Muscle of leg (tissue), 11 donors: Measurements from ENCODE around the gene EIF4H. TPM values are rescaled to one million over a fixed set of nuclear protein-coding genes. Genes with fewer than 3 reads are reported as not detected.

Source experiments
- DNase-seq: peaks from one replicate; pipeline ENCODE4 v3.0.0; 2013
- H3K27ac ChIP-seq: one replicate; pipeline ENCODE4 v1.5.1; 2013; ENCODE audit warnings: mild to moderate bottlenecking, low read length, control low read depth
- H3K27me3 ChIP-seq: one replicate; pipeline ENCODE4 v1.6.1; 2013; ENCODE audit warnings: low read length; ENCODE audit not compliant: control insufficient read depth, insufficient read depth
- H3K36me3 ChIP-seq: one replicate; pipeline ENCODE4 v1.6.1; 2013; ENCODE audit warnings: low read length; ENCODE audit not compliant: control insufficient read depth, insufficient read depth
- H3K4me1 ChIP-seq: one replicate; pipeline ENCODE4 v1.6.1; 2013; ENCODE audit warnings: low read length; ENCODE audit not compliant: control insufficient read depth, insufficient read depth
- H3K4me3 ChIP-seq: one replicate; pipeline ENCODE4 v1.5.1; 2013; ENCODE audit warnings: low read length, control low read depth
- H3K9me3 ChIP-seq: replicated peaks from 2 replicates; pipeline ENCODE4 v1.6.1; 2013; ENCODE audit warnings: low read depth, low read length; ENCODE audit not compliant: control insufficient read depth
- WGBS: methylation state at CpG from one replicate; pipeline ENCODE4 v1.1.5; 2013; ENCODE audit warnings: missing lambda C conversion rate; ENCODE audit not compliant: insufficient coverage; 5-methylcytosine and 5-hydroxymethylcytosine counted together
- polyA plus RNA-seq, 8 donors: library from polyadenylated mRNA; unstranded; fragments of 120-200 nt; gene quantifications; one replicate each; pipeline versions ENCODE4 v1.2.1 to v1.2.3, GENCODE V29; 2013; ENCODE audit warnings: inconsistent platforms in 1 of 8, low replicate concordance in 1 of 8; ENCODE audit not compliant: insufficient read length in 8 of 8, insufficient read depth in 1 of 8
- total RNA-seq: library from RNA; stranded (reverse); fragments of 120-200 nt; gene quantifications from one replicate; pipeline ENCODE4 v1.2.4, GENCODE V29; 2013

Gene EIF4H
- total and polyA plus RNA-seq, 9 donors: 141 to 248 (median 229) TPM

- WGBS: 100% methylated on average over 1 of the region's 3 CpGs
- peaks cover 16% of the 10 kb centered on the region for H3K4me1 ChIP-seq
- no peak overlapping the region for H3K4me3 ChIP-seq
- no peaks in the 10 kb centered on the region for H3K27me3 ChIP-seq
- H3K27ac ChIP-seq: no peak overlapping the region
- peaks cover 28% of the 10 kb centered on the region for H3K36me3 ChIP-seq
- DNase-seq: no peak
- no peaks in the 10 kb centered on the region for H3K9me3 ChIP-seq
Observed at GRCh38 chr7:74183142-74183541, 9.0 kb downstream of the EIF4H start.

DNA sequence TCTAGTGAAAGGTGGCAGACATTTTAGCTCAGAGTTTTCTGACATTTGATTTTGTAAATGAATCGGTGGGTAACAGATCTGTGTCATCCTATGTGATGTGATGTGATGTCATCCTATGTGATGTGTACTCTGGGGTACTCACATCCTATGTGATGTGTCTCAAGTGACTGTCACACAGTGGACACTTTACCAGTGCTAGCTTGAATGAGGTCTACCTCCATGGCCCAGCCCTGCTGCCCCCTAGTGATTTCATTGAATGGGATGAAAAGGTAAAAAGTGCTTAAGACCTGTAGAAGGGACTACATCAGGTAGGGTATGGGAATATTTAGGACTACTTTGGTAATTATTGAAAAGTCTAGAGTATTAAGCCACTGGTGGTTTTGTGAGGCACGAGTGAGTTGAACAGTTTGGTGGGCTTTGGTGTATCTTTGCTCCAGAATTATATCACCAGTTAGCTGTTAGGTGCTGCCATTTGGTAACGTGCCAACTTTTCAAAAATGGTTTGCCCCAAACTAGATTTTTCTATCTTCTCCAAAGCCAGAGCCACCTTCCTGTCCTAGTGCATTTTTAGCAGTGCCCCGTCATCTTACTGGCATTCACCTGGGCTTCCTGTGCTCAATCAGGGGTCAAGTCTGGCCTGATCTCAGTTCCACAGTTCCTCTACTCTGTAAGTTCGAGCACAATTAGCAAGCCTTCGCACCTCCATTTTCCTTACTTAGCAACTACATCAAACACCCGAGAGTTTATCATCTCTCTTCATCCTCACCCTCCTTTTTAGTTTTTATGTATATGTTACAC, 9.7 kb downstream of the EIF4H start:
- 73% methylated on average over 6 of the region's 7 CpGs for WGBS
- Histone ChIP-seq H3K27me3 (no peaks in the 10 kb centered on the region), H3K36me3 (peaks cover 30% of the 10 kb centered on the region), H3K4me1 (peaks cover 15% of the 10 kb centered on the region), H3K9me3 (no peaks in the 10 kb centered on the region), H3K4me3 (no peak overlapping the region), H3K27ac (no peak overlapping the region)
- no peak for DNase-seq

DNA sequence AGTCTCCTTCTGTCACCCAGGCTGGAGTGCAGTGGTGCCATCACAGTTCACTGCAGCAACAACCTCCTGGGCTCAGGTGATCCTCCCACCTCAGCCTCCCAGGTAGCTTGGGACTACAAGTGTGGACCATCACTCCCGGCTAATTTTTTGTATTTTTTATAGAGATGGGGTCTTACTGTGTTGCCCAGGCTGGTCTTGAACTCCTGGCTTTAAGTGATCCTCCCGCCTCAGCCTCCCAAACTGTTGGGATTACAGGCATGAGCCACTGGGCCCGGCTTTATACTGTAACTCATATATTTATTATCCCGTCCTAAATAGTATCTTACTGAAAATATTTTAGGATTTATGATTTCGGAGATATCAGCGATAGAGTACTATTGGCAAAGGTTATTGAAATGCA, 10.9 kb downstream of the EIF4H start:
- Histone ChIP-seq H3K27me3 (no peaks in the 10 kb centered on the region), H3K36me3 (peaks cover 37% of the 10 kb centered on the region), H3K4me1 (peaks cover 15% of the 10 kb centered on the region), H3K4me3 (no peak overlapping the region), H3K27ac (no peak overlapping the region), H3K9me3 (no peaks in the 10 kb centered on the region)
- DNase-seq: no peak
- WGBS: no CpG with 5 or more reads among the region's 6 CpGs

GRCh38 chr7:74185636-74186035, 11.5 kb downstream of the EIF4H start:
- H3K27me3 ChIP-seq: no peaks in the 10 kb centered on the region
- H3K36me3 ChIP-seq: peaks cover 42% of the 10 kb centered on the region
- DNase-seq: no peak
- no peak overlapping the region for H3K4me3 ChIP-seq
- peak overlapping the region; percentile 17 for H3K27ac ChIP-seq
- H3K9me3 ChIP-seq: no peaks in the 10 kb centered on the region
- H3K4me1 ChIP-seq: peaks cover 13% of the 10 kb centered on the region
- WGBS: 40% methylated on average over 1 of the region's 5 CpGs

DNA sequence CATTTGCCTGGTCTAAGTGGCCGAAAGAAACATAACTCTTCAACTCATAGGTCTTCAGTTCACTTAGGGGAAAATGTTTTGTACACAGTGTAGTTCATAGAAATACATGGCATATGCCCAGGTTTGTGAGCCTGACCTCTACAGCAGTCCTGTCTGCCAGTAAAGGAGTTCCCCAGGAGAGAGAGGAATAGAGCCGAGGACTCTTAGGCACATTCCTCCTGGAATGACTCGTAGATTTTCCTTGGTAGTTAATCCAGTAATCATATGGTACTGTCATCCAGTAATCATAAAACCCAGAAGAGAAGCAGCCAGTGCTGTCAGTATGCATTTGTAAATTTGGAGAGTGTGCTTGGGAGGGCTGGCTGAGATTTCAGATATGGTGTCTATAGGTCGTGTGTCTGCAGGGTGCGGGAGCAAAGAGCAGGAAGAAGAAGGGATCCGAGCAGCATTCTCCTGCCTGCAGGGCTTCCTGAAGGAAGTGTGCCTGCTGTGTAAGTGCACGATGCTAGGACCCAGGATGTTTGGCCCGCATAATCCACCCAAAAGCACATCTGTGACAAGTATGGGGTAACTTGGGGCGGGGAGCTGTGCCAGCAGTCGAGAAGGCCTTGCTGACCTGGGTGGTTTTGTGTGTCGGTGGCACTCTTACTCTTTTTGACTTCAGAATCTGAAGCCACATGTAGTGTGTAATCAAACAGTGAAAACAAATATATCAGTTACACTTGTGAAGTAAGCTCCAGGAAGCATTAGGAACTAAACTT, 13.9 kb downstream of the EIF4H start:
- 61% methylated on average over 3 of the region's 11 CpGs for WGBS
- peaks cover 4% of the 10 kb centered on the region for H3K4me1 ChIP-seq
- no peaks in the 10 kb centered on the region for H3K9me3 ChIP-seq
- H3K27me3 ChIP-seq: no peaks in the 10 kb centered on the region
- H3K4me3 ChIP-seq: no peak overlapping the region
- H3K27ac ChIP-seq: no peak overlapping the region
- peaks cover 55% of the 10 kb centered on the region for H3K36me3 ChIP-seq
- no peak for DNase-seq

DNA sequence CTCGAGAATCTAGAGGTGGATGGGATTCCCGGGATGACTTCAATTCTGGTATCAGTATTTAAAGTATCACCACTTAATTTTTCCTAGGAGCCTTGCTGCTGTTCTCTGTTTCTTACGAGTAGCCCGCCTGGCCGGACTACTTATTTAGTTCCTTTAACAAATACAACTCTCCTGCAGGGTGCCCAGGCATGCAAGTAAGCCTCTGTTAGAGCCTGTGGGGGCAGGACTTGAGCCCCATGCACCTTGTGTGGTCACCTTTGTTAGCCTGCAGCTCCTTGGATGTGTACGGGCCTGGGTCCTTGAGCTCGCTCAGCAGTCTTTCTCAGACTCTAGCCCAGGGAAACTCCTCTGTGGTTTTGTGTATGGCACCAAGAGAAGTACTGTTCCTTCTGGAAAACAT, 16.1 kb downstream of the EIF4H start:
- H3K27ac ChIP-seq: no peak overlapping the region
- WGBS: 96% methylated on average over 4 of the region's 7 CpGs
- peaks cover 70% of the 10 kb centered on the region for H3K36me3 ChIP-seq

DNA sequence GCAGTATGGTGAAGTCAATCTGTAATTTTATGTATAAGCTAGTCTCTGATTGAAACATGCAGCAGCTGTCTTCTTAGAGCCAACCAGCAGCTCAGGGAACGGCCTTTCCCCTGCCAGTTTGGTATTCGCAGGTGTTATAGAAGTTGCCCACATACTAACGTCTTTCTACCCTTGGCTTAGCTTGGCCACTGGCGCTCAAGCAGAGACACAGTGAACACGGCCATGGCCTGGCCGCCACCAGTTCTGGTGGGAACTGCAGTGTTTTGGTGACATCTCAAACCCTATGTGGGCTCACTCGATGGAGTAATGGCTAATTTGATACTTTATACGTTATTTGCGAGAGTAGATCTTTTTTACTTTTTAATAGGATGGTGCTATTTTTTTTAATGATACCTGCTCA, 17.1 kb downstream of the EIF4H start:
- H3K4me1 ChIP-seq: peaks cover under 1% of the 10 kb centered on the region
- H3K9me3 ChIP-seq: no peaks in the 10 kb centered on the region
- DNase-seq: no peak
- H3K27me3 ChIP-seq: no peaks in the 10 kb centered on the region
- no peak overlapping the region for H3K4me3 ChIP-seq
- H3K36me3 ChIP-seq: peaks cover 74% of the 10 kb centered on the region
- H3K27ac ChIP-seq: no peak overlapping the region
- 87% methylated on average over 5 of the region's 9 CpGs for whole genome bisulfite sequencing

More for the DNA sequence above, 16.1 kb downstream of the EIF4H start:
- Histone ChIP-seq H3K4me3 (no peak overlapping the region), H3K4me1 (peaks cover 4% of the 10 kb centered on the region), H3K27me3 (no peaks in the 10 kb centered on the region), H3K9me3 (no peaks in the 10 kb centered on the region)
- no peak for DNase-seq

- Histone ChIP-seq H3K27me3 (no peaks in the 10 kb centered on the region), H3K4me1 (no peaks in the 10 kb centered on the region), H3K4me3 (no peak overlapping the region), H3K27ac (no peak overlapping the region), H3K36me3 (peaks cover 74% of the 10 kb centered on the region), H3K9me3 (no peaks in the 10 kb centered on the region)
- 81% methylated on average over 7 of the region's 8 CpGs for WGBS
- no peak for DNase-seq
Observed at GRCh38 chr7:74193054-74193453, 18.9 kb downstream of the EIF4H start.

DNA sequence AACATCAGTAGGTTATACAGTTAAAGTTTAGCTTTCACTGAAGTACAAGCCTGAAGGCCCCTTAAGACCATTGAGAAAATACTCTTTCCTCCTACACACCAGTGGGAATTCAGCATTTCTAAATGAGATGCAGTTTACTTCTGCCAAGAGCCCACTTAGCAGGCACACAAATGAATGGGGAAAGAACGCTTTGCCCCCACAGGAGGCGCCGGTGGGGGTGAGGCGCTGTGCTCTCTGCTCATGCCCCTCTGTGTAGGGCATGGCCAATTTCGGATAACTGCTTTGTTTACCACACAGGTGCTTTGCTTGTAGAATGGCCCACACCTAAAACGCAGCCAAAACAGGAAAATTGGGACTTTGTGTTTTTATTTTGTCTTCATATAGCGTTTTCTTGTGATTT, 19.8 kb downstream of the EIF4H start:
- DNase-seq: no peak
- no peaks in the 10 kb centered on the region for H3K4me1 ChIP-seq
- H3K27ac ChIP-seq: no peak overlapping the region
- WGBS: 98% methylated on average over 5 of the region's 7 CpGs
- H3K27me3 ChIP-seq: no peaks in the 10 kb centered on the region
- H3K36me3 ChIP-seq: peaks cover 66% of the 10 kb centered on the region
- H3K4me3 ChIP-seq: no peak overlapping the region
- H3K9me3 ChIP-seq: no peaks in the 10 kb centered on the region

DNA sequence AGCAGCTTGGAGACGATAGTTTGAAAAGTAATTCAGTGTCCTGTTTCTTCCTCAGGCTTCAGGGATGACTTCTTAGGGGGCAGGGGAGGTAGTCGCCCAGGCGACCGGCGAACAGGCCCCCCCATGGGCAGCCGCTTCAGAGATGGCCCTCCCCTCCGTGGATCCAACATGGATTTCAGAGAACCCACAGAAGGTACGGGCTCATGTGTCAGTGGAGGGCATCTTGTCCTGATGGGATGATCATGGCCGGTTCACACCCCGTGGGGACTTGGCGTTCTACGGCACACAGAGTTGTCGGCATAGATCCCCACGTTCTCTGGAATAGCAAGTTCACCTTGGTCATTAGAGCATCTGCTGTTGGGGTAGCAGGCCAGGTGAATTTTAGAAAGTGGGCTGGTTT, 20.5 kb downstream of the EIF4H start:
- Histone ChIP-seq H3K36me3 (peaks cover 62% of the 10 kb centered on the region), H3K27me3 (no peaks in the 10 kb centered on the region), H3K4me3 (no peak overlapping the region), H3K4me1 (no peaks in the 10 kb centered on the region), H3K9me3 (no peaks in the 10 kb centered on the region), H3K27ac (no peak overlapping the region)
- no peak for DNase-seq
- WGBS: 94% methylated on average over 13 of the region's 14 CpGs
